Measurements from ENCODE around the gene SEMA3D. TPM values are rescaled to one million over a fixed set of nuclear protein-coding genes. Genes with fewer than 3 reads are reported as not detected.

Gene SEMA3D
- total RNA-seq, 6 experiments from 2014 or later = 0.18 to 1.3 (median 0.30) TPM

DNA sequence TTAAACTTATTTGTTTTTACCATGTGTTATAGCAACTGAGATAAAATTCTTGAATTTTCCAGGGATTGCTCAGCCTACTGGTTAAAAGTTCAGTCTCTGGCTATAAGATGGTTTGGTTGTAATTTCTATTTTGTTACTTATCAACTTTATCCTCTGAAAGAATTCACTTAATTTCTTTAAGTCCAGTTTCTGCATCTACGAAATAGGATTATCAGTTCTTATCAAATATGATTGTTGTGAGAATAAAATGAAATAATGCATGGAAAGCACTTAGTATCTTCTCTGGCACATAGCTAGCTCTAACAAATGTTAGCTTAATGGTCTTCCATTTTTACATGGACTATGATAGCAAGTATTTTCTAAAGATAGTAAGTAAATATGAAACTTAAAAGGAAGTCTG, 53.3 kb downstream of the SEMA3D start:
- Histone ChIP-seq H3K4me3 (no peak overlapping the region), H3K9me3 (no peaks in the 10 kb centered on the region), H3K27ac (no peak overlapping the region), H3K36me3 (no peaks in the 10 kb centered on the region), H3K4me1 (no peaks in the 10 kb centered on the region), H3K27me3 (no peaks in the 10 kb centered on the region)
- no peak for ATAC-seq
- TF ChIP-seq, protein P1, sequence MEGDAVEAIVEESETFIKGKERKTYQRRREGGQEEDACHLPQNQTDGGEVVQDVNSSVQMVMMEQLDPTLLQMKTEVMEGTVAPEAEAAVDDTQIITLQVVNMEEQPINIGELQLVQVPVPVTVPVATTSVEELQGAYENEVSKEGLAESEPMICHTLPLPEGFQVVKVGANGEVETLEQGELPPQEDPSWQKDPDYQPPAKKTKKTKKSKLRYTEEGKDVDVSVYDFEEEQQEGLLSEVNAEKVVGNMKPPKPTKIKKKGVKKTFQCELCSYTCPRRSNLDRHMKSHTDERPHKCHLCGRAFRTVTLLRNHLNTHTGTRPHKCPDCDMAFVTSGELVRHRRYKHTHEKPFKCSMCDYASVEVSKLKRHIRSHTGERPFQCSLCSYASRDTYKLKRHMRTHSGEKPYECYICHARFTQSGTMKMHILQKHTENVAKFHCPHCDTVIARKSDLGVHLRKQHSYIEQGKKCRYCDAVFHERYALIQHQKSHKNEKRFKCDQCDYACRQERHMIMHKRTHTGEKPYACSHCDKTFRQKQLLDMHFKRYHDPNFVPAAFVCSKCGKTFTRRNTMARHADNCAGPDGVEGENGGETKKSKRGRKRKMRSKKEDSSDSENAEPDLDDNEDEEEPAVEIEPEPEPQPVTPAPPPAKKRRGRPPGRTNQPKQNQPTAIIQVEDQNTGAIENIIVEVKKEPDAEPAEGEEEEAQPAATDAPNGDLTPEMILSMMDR (IDR thresholded peaks at IDR 0.05) = no peak
- TF ChIP-seq POLR2A (IDR thresholded peaks at IDR 0.05) = no peak
- intact Hi-C loops (cut with DNase I) = no loop called here
- 29% methylated on average over 1 of the region's 1 CpG for WGBS (ENCODE audit: insufficient coverage, low coverage, low lambda C conversion rate, missing lambda C conversion rate)
- no peak for DNase-seq

DNA sequence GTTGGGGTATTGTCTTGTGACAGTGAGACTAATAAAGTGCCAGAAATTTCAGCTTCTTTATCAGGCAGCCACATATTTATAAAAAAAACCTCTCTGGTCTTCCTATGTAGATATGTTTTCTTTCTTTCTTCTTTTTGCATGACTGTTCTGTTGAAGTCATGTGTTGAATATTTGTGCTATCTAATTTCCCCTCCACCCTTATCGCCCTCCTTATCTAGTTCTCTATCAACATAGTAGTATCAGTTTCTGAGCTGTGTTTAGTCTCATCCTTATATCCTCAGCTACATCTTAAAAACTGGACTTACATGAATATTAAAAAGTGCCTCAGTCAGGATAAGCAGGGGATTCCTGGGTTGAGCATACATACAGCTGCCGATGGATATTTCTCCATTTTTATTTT, 53.9 kb downstream of the SEMA3D start:
- no peaks in the 10 kb centered on the region for H3K4me1 ChIP-seq
- no peak for TF ChIP-seq POLR2A (IDR thresholded peaks at IDR 0.05)
- TF ChIP-seq, protein P1 (IDR thresholded peaks at IDR 0.05) = no peak
- intact Hi-C loops (cut with DNase I) = no loop called here
- H3K27me3 ChIP-seq = no peaks in the 10 kb centered on the region
- WGBS (ENCODE audit: insufficient coverage, low coverage, low lambda C conversion rate, missing lambda C conversion rate) = 56% methylated on average over 2 of the region's 2 CpGs
- no peaks in the 10 kb centered on the region for H3K9me3 ChIP-seq
- H3K36me3 ChIP-seq = no peaks in the 10 kb centered on the region
- no peak for ATAC-seq
- no peak overlapping the region for H3K4me3 ChIP-seq
- no peak overlapping the region for H3K27ac ChIP-seq
- no peak for DNase-seq

DNA sequence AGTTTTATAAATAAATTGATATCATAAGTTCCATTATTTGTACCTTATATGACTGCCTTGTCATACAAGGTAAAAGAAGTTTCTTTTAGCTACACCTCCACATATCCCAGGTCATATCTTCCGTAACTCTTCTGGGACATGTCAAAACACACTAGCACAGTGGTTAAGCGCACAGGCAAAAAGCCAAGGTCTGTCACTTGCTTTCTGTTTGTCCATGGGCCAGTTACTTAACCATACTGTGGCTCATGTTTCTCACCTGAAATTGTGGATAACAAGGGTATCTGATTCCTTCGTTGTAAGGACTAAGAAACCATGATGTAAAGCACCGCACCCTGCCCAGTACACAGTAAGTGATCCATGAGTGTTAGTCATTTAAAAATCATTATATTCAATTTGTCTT, 56.2 kb downstream of the SEMA3D start:
- DNase-seq = no peak
- TF ChIP-seq, protein P1 (IDR thresholded peaks at IDR 0.05) = no peak
- TF ChIP-seq POLR2A (IDR thresholded peaks at IDR 0.05) = no peak
- H3K9me3 ChIP-seq = no peaks in the 10 kb centered on the region
- H3K27me3 ChIP-seq = no peaks in the 10 kb centered on the region
- no peaks in the 10 kb centered on the region for H3K4me1 ChIP-seq
- H3K4me3 ChIP-seq = no peak overlapping the region
- H3K27ac ChIP-seq = no peak overlapping the region
- 58% methylated on average over 4 of the region's 4 CpGs for WGBS (ENCODE audit: insufficient coverage, low coverage, low lambda C conversion rate, missing lambda C conversion rate)
- no peak for ATAC-seq
- H3K36me3 ChIP-seq = no peaks in the 10 kb centered on the region
- intact Hi-C loops (cut with DNase I) = no loop called here

DNA sequence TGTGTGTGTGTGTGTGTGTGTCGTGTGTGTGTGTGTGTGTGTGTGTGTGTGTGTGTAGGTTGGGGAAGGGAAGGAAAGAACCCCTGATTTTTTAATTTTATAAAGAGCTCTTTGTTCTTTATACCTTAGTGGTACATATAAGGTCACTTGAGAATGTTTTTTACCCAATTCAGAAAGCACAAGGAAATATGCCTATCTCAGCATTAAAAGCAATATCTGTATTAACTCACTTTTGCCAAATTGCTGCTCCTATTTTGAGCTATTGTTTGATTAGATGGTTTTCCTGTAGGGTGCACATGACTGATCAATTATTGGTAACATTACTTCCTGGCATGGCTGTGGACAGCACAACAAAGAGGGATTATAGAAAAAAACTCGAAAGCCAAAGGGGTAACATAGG, 60.5 kb downstream of the SEMA3D start:
- intact Hi-C loops (cut with DNase I) = no loop called here
- no peak overlapping the region for H3K4me3 ChIP-seq
- WGBS (ENCODE audit: insufficient coverage, low coverage, low lambda C conversion rate, missing lambda C conversion rate) = 18% methylated on average over 2 of the region's 2 CpGs

More for the DNA sequence above, 60.5 kb downstream of the SEMA3D start:
- no peak for TF ChIP-seq POLR2A (IDR thresholded peaks at IDR 0.05)
- TF ChIP-seq, protein P1 (IDR thresholded peaks at IDR 0.05) = no peak
- Histone ChIP-seq H3K27ac (no peak overlapping the region), H3K27me3 (no peaks in the 10 kb centered on the region), H3K4me1 (no peaks in the 10 kb centered on the region), H3K36me3 (no peaks in the 10 kb centered on the region), H3K9me3 (no peaks in the 10 kb centered on the region)
- no peak for ATAC-seq
- DNase-seq = no peak
